Mesothelial cell of epicardium (in vitro differentiated cells): ENCODE results near the gene MALRD1. TPM values are rescaled to one million over a fixed set of nuclear protein-coding genes. Genes with fewer than 3 reads are reported as not detected.

Source experiments
- DNase-seq, 2 experiments: peaks; one replicate each; pipeline ENCODE4 v3.0.0; 2021; ENCODE audit warnings: low spot score in 2 of 2; ENCODE audit not compliant: unreplicated experiment in 2 of 2
- H3K27ac Mint-ChIP-seq: 2 replicates; pipeline ENCODE4 v1.8.0; 2021; ENCODE audit warnings: mixed read lengths
- H3K27me3 Mint-ChIP-seq: 2 replicates; pipeline ENCODE4 v1.8.0; 2021; ENCODE audit warnings: low read depth, mixed read lengths
- H3K36me3 Mint-ChIP-seq: 2 replicates; pipeline ENCODE4 v1.8.0; 2021; ENCODE audit warnings: mixed read lengths
- H3K4me1 Mint-ChIP-seq: 2 replicates; pipeline ENCODE4 v1.8.0; 2021; ENCODE audit warnings: mixed read lengths
- H3K4me3 Mint-ChIP-seq: 2 replicates; pipeline ENCODE4 v1.8.0; 2021; ENCODE audit warnings: mild to moderate bottlenecking, moderate library complexity, mixed read lengths
- H3K9me3 Mint-ChIP-seq: 2 replicates; pipeline ENCODE4 v1.8.0; 2021; ENCODE audit warnings: mixed read lengths
- total RNA-seq: library from RNA; stranded (reverse); gene quantifications from 3 replicates; pipeline ENCODE4 v1.2.1, GENCODE V29; 2021
- TF ChIP-seq, protein P1 (sequence below): fragments of 200-600 bp; sonication (generic); IDR thresholded peaks from one replicate; pipeline ENCODE4 v1.5.0; 2021; ENCODE audit warnings: antibody characterized with exemption; ENCODE audit not compliant: unreplicated experiment

MALRD1 gene
- total RNA-seq, 1 donor from 2014 or later, result 11.1 TPM

- peaks cover 4% of the 10 kb centered on the region for H3K9me3 Mint-ChIP-seq
- peak overlapping the region; percentile 49 for H3K27ac Mint-ChIP-seq
- H3K4me1 Mint-ChIP-seq, result peaks cover 17% of the 10 kb centered on the region
- no peaks in the 10 kb centered on the region for H3K36me3 Mint-ChIP-seq
- H3K4me3 Mint-ChIP-seq, result no peak overlapping the region
- H3K27me3 Mint-ChIP-seq, result no peaks in the 10 kb centered on the region
- no peak for DNase-seq
- TF ChIP-seq, protein P1, sequence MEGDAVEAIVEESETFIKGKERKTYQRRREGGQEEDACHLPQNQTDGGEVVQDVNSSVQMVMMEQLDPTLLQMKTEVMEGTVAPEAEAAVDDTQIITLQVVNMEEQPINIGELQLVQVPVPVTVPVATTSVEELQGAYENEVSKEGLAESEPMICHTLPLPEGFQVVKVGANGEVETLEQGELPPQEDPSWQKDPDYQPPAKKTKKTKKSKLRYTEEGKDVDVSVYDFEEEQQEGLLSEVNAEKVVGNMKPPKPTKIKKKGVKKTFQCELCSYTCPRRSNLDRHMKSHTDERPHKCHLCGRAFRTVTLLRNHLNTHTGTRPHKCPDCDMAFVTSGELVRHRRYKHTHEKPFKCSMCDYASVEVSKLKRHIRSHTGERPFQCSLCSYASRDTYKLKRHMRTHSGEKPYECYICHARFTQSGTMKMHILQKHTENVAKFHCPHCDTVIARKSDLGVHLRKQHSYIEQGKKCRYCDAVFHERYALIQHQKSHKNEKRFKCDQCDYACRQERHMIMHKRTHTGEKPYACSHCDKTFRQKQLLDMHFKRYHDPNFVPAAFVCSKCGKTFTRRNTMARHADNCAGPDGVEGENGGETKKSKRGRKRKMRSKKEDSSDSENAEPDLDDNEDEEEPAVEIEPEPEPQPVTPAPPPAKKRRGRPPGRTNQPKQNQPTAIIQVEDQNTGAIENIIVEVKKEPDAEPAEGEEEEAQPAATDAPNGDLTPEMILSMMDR, result no peak
These were observed 7.4 kb upstream of the MALRD1 start for GRCh38 chr10:19041171-19041570.

DNA sequence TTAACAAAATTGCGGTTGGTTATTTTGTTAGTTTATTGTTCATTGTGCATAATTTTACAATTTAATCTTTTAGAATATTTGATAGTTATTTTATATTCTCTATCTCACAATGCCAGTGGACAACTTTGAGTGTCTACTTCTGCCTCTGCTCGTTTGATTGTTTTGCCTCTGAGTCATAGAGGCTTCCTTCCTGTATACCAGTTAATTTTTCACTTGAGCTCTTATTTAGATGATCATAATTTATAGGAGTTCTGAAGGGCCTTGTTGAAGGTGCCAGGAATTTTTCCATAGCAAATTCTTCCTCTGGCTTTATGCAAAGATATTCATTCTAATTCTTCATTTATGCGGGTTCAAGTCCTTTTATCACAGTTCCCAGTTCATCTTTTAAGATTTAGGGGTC is 5.2 kb upstream of the MALRD1 start:
- Mint-ChIP-seq H3K4me1 (peaks cover 21% of the 10 kb centered on the region), H3K4me3 (no peak overlapping the region), H3K9me3 (peaks cover 4% of the 10 kb centered on the region), H3K27me3 (peaks cover 3% of the 10 kb centered on the region), H3K36me3 (no peaks in the 10 kb centered on the region), H3K27ac (no peak overlapping the region)
- no peak for DNase-seq
- TF ChIP-seq, protein P1, result no peak

GRCh38 chr10:19046679-19047078 is 1.9 kb upstream of the MALRD1 start:
- no peak overlapping the region for H3K27ac Mint-ChIP-seq
- no peaks in the 10 kb centered on the region for H3K36me3 Mint-ChIP-seq
- TF ChIP-seq, protein P1, result no peak
- no peak for DNase-seq
- no peaks in the 10 kb centered on the region for H3K9me3 Mint-ChIP-seq
- H3K4me1 Mint-ChIP-seq, result peaks cover 23% of the 10 kb centered on the region
- H3K27me3 Mint-ChIP-seq, result peaks cover 3% of the 10 kb centered on the region
- H3K4me3 Mint-ChIP-seq, result no peak overlapping the region

DNA sequence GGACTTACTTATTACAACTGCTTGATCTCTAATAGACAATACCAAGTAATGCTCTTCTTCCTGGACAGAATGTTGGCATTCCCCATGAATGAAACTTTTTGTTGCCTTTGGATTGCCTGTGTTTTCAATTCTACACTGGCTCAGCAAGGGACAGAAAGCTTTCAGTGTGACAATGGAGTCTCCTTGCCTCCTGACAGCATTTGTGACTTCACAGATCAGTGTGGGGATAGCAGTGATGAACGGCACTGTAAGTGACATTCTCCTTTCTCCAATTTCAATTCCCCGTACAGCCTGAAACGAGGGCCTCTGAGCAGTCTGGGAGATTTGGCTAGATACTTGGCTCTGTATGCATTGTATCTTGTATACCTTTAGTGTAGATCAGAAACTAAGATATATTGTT is 290 bp downstream of the MALRD1 start:
- Mint-ChIP-seq H3K36me3 (no peaks in the 10 kb centered on the region), H3K4me3 (no peak overlapping the region), H3K9me3 (no peaks in the 10 kb centered on the region), H3K4me1 (peaks cover 15% of the 10 kb centered on the region), H3K27ac (no peak overlapping the region), H3K27me3 (peaks cover 5% of the 10 kb centered on the region)
- TF ChIP-seq, protein P1, result no peak
- no peak for DNase-seq

- Mint-ChIP-seq H3K4me1 (peaks cover 15% of the 10 kb centered on the region), H3K4me3 (no peak overlapping the region), H3K9me3 (peaks cover 3% of the 10 kb centered on the region), H3K27me3 (peaks cover 5% of the 10 kb centered on the region), H3K27ac (no peak overlapping the region), H3K36me3 (no peaks in the 10 kb centered on the region)
- TF ChIP-seq, protein P1, result no peak
- no peak for DNase-seq
These were observed 966 bp downstream of the MALRD1 start for GRCh38 chr10:19049567-19049966.

GRCh38 chr10:19054289-19054835 is 5.8 kb downstream of the MALRD1 start:
- no peak for DNase-seq
- Mint-ChIP-seq H3K36me3 (no peaks in the 10 kb centered on the region), H3K4me1 (no peaks in the 10 kb centered on the region), H3K27ac (no peak overlapping the region), H3K9me3 (peaks cover 4% of the 10 kb centered on the region), H3K4me3 (no peak overlapping the region), H3K27me3 (peaks cover 5% of the 10 kb centered on the region)
- TF ChIP-seq, protein P1, result no peak
